Astrocyte (in vitro differentiated cells and primary cell): ENCODE measurements around the gene ATOSB.

Source experiments
- CTCF ChIP-seq: IDR thresholded peaks from 2 replicates; pipeline ENCODE4 v1.5.1; 2011; ENCODE audit warnings: low read depth, mild to moderate bottlenecking, inconsistent platforms, low read length, moderate library complexity; ENCODE audit not compliant: insufficient read depth
- EZH2 ChIP-seq: IDR thresholded peaks from 2 replicates; pipeline ENCODE4 v1.6.1; 2012; ENCODE audit warnings: mild to moderate bottlenecking, low read length, inconsistent platforms; ENCODE audit not compliant: insufficient read depth

GRCh38 chr9:35112257-35113020 is 3.2 kb downstream of the ATOSB start:
- TF ChIP-seq CTCF (no peak), EZH2 (no peak)
